NCI-H1092 treated with DMSO at 0.1 percent for 48 hours (cell line): ENCODE results near the gene HCN3.
A peak's percentile ranks its signal among the peaks of the same experiment; 100 is the strongest.

Experiments used
- DNase-seq: peaks from one replicate; lab custom pipeline; 2025; lab: John Stamatoyannopoulos, UW

HCN3 gene

DNA sequence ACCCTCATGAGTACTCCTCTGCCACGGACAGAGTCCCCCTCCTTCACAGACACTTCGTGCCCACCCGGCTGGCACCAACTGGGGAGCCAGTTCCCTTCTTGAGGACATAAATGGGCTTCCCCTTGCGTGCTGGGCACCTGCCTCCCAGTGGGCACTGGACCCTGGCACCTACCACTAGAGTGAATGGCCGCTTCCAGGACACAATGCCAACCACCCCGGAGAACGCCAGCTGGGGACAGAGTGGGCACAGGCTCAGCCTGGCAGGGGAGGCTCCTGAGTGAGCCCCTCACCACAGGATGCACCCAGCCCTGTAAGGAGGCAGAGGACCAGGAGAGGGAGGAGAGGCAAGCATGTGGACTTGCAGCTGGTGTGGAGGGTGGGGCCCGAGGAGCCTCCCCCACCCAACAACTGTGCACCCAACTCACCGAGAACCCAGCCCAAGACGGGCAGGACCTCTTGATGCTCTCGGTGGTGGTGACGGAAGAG, 23.0 kb upstream of the HCN3 start:
- no peak for DNase-seq

- peak; percentile 72 for DNase-seq
Observed at GRCh38 chr1:155254714-155255242, 22.5 kb upstream of the HCN3 start.

DNA sequence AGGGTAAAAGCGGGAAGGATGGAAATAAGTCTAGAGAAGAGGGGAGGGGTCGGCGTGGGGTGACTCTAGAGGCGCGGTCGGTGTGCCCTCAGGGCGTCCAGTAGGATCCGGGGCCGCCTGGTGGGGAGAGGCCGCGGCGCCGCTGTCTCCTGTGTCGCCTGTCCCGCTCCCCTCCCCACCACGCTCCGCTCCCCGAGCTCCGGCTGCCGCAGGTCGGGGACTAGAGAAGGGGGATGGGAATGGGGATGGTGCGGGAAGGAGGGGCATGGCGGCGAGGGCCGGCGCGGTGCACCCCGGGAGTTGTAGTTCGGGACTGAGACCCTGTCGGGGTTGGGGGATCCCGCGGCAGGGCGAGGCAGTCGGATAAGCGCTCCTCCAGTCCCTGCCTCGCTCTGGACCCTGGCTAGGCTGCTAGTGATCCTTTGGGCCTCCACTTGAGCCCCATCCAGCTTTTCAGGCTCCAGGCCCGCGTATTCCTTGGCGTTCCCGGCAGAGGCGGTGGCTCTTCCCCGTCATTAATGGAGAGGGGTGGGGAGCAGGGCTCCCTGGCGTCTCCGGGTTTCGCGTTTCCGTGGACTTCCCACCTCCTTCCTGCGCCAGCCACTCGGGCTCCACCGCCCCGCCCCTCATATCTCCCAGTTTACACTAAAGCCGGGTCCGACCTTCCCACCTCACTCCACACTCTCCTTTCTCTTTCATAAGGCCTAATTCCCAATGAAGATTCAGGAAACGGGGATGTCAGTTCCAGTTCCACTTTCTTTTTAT, 21.8 kb upstream of the HCN3 start, which contains the start of gene ENTREP3:
TSS of gene ENTREP3 (minus strand) at position 241 of the 765 bp plus-strand sequence. CDS start 606 bp downstream, outside the sequence.
- DNase-seq: peak; percentile 87

DNA sequence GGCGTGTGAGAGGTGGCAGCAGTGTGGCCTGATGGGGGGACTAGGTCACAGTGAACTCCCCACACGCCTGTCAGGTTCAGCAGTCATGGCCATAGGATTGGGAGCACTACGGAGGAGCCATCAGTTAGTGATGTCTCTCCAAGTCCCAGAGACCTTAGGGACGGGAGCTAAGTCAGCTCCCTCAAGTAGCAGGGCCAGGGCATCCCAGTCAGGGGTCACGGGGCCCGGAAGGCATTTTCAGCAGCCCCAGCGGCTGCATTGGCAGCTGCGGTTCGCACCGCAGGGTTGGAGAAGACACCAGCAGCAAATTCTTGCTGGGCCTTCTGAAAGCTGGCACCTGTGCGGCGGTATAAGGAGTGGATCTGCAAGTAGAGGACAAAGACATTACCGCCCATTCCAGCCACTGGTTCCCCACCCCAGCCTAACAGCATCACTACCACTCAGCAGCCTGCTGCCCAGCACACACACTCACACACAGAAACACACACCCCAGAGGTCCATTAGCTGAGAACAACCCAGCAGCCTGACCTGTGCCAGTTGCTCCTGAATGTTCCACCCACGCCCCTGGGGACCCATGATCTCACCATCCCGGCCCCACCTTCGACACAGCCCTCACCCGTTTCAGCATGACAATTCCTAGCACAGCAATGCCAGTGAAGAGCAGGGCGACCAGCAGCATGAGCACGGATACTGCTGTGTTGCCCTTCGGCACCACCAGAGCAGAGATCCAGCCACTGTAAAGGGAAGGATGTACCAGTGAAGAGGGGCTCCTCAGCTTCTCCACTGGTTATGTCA, 21.0 kb upstream of the HCN3 start:
- DNase-seq: no peak

GRCh38 chr1:155260276-155260675, 17.0 kb upstream of the HCN3 start:
- no peak for DNase-seq

DNA sequence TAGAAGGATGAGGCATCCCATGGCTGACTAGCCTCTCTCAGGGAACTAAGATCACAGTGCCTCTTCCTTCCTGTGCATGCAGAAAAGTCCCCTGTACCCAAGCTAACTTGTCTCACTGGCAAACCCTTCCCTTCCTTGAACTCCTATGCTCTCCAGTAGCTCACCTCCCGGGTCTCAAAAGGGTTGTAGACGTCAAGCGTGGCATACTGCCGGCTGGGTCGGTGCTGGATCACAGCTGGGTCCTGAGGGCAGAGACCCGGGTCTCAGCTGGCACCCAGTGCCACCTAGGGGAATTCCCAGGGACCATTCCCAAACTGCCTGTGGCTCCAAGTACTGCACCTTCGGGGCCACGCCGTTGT, 15.8 kb upstream of the HCN3 start:
- no peak for DNase-seq

DNA sequence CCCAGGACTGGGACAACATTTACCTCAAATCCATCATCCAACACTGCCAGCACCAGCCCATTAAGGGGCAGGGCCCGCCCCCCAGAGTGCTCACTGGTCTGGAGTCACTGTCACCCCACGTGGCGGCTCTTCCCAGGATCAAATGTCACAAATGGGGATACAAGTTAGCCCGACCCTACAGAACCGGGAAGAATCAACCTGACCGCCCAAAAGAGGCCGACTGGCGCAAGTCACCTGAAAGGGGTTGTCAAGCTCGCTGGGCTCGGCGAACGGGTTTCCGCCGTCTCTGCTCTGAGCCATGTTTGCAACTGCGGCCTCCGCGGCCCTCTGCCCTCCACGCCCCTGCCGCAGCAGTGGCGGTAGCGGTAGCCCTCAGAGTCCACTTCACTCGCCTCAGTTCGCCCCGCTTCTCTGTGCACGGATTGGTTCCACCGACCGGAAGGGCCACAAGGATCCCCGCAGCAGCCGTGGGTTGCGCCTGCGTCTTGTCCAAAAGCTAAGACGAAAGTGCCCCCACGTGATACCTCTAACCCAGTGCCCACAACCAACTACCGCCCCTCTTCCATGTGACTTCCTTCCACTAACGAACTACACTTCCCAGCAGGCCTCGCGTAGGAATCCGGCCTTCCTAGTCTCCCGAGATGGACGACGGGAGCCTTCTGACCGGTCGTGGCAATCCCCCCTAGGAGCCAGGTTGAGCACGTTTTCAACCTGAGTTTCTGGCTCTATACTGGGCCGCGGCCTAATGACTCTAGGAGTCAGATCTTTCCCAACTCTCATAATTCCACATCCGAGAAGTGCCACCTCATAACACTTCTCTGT, 15.2 kb upstream of the HCN3 start, which contains the start of gene SCAMP3:
TSS of gene SCAMP3 (minus strand) at position 509 of the 822 bp plus-strand sequence. CDS start at position 300, 209 bp downstream.
- DNase-seq: peak; percentile 99

GRCh38 chr1:155263067-155263466, 14.2 kb upstream of the HCN3 start:
- DNase-seq: no peak

DNA sequence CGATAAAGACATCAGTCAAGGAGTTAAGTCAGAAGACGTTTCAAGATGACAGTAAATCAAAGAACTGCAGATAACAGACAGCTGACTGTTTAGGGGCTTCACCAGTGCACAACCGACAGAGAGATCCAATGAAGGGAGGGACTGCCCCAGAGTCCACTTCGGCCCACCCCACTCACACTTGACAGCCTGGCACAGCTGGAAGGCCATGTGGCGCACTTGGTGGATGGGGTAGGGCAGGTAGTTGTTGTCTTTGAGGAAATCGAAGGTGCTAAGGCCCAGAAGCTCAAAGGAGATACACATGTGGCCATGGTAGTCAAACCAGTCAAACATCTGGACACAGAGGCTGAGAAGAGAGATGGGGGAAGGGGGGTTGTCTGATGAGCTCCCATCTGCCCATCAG, 10.7 kb upstream of the HCN3 start:
- DNase-seq: no peak

DNA sequence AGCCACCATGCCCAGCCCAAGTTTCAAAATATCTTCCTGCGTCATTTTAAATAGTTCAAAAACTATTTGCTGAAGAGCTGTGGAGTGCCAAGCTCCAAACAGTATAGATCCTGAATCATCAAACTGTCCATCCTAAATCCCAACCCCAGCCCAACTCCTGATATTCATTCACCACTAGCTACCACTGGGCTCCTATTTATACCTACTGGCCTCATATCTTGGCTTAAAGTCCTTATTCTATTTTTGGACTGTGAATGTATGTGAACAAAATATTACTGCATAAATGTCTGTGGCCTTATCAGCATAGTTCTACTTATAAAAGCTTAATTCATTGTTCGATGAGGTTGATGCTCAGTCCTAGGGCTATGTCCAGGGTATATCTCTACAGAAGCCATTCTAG, 9.9 kb upstream of the HCN3 start:
- DNase-seq: no peak

DNA sequence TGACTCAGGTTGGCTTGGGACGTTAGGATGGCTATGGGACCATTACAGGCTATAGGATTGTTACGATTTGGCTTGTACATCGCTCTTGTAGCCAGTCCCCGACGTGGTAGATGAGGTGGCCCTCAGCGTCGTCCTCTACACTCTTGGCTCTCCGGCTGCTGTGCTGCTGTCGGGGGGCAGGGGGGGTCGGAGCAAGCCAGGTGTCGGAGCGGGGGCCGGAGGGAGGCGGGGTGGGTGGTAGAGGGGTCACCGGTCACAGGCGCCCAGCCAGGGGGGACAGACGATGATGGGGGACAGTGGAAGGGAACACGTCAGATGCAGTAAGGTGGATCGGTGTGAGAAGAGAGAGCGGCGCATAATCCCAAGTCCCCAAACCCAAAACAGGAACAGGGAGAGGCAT, 8.6 kb upstream of the HCN3 start:
- no peak for DNase-seq

DNA sequence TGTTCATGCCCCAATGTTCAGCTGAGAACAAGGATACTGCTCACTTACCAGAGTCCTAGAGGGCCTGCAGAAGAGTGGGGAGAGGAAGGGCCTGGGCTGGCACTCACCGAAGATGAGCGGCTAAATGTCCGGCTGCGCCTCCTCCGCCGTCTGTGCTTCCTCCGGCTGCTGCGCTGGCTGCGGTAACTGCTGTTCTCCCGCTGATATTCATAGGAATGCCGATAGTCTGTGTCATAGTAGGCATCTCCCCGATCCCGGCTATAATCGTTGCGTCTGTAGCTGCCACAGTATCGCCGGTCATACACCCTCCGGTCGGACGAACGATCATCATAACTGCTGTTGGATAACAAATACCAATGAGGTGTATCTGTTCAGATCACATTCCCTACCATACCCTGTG, 7.9 kb upstream of the HCN3 start:
- DNase-seq: no peak

- DNase-seq: peak; percentile 87
Observed at GRCh38 chr1:155272466-155273342, 4.6 kb upstream of the HCN3 start.

DNA sequence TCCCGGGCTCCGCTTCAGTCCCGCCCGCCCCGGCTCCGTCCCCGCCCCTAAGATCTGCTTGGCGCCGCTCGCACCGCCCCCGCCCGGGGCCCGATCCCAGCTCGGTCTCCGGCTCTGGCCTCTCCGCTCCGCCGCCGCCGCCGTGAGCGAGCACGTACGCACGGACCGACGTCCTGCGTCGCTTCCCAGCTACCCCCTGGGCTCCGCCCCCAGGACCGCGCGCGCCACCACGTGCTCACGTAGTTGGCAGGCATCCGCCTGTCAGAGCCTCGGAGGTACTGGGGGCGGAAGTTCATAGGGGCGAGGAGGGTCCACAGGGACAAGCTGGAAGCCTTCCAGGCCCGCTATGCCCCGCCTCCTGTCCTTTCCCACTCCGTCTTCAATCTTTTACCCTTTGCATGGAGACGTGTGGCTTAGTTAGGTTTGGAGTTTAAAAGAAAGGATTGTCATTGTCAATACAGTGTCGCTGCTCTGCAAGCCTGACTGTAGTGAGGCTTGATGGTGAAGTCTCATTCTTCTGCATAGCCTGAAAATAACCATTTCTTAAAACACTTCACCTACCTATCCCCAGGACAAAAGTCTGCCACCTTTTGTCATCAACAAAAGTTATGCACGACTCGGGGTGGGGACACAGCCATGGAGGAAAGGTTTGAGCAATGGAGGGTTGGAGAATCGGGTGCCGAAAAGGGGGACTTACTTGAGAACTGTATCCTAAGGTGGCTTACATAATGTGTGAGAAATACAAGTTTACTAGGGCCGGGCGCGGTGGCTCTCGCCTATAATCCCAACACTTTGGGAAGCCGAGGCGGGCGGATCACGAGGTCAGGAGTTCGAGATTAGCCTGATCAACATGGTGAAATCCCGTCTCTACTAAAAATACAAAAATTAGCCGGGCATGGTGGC, 3.7 kb upstream of the HCN3 start, which contains the start of gene CLK2:
TSS of gene CLK2 (minus strand) at position 162 of the 903 bp plus-strand sequence. CDS start 2,527 bp downstream, outside the sequence.
- DNase-seq: peak; percentile 97

DNA sequence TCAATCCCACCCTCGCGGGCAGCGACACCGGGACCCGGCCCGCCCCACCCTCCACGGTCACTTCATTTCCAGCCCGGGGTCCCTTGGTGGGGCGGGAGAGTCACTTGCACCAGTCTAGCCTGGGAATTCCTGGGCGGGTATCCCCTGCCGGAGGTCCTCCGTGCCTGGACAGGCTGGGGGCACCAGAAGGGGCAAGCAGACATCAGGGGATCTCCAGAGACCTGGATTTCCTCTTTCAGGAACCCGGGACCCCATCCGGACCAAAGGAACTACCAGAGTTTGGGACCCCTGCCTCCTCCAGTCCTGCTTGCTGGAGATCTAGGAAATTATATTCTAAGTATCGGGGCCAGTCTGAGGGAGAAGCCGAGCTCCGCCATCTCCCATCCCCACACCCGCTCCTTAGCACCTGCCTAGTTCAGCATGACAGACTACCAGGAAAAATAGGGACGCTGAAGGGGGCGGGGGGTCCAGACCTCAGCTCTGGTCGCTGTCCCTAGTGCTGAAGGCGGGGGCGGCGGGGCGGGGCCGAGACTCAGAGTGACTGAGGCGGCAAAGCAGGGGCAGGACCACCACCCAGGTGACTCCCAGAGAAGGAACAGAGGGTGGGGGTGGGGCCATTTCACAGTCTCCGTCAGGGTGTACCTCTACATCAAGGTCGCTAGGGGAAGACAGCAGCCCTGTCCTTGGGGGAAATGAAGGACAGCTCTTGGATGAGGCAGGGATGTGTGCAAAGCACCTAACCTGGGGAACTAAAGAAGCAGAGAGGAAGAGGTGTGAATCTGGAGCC, 832 bp downstream of the HCN3 start:
- DNase-seq: peak; percentile 74

DNA sequence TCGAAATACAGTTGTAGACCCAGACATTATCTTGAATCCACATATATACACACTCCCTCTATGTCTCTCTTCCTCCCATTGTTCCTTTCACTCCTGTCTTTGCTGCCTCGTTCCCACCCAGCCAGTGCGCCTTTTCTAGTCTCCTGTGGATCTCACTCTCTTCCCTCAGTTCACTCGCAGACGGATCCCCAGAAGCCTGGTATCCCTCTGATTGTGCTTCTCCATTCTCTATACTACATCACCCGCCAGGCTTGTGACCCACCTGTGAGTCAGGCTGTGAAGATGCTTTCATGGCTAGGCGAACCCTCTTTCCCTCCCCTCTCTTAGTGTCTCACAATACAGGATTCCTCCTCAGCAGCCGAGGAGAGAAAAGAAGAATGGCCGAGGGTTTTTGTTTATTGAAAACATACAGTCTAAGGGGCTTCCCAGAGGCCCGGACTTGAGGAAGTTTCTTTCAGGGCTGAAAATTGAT, 1.5 kb downstream of the HCN3 start:
- DNase-seq: no peak

DNA sequence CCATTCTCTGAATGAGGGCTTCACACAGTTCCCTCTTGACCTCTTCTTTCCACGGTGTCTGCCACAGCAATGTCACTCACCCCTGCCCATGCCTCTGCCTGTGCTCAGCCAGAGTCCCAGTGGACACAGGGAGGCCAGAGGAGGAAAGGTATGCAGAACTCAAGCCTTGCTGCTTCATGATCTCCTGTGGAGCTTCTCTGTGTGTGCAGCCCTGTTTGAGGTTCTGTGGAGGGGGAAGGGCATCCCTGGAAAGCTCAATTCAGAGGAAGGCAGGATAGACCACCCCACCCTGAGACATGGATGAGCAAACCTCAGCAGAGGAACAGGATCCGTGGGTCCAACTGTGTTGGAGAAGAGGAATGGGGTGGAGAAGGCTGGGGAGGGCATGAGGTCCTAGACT, 2.0 kb downstream of the HCN3 start:
- no peak for DNase-seq

DNA sequence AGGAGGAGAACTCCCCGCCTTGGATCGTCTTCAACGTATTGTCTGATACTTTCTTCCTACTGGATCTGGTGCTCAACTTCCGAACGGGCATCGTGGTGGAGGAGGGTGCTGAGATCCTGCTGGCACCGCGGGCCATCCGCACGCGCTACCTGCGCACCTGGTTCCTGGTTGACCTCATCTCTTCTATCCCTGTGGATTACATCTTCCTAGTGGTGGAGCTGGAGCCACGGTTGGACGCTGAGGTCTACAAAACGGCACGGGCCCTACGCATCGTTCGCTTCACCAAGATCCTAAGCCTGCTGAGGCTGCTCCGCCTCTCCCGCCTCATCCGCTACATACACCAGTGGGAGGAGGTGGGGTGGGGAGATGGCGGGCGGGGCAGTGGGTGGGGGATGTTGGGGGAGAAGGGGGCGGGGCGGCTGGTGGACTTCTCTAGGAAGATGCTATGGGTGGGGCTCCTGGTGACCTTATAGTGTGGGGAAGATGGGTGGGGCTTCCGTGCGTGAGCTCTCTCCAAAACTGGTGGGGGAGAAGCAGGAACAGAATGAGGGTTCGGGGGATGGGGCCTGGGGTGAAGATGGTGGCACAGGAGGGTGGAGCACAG, 5.3 kb downstream of the HCN3 start:
- DNase-seq: no peak
